Kidney epithelial cell (primary cell): ENCODE data around the gene ZCCHC9. TPM values are rescaled to one million over a fixed set of nuclear protein-coding genes. Genes with fewer than 3 reads are reported as not detected.
"Not testable (repeated sequence)": the region's sequence is repeated elsewhere in the genome, so short reads cannot be mapped to it uniquely, and the experiment has no call there.

Experiments used
- DNase-seq: peaks from one replicate; pipeline ENCODE4 v3.0.0-alpha.2; 2010; ENCODE audit warnings: low read depth
- H3K27me3 ChIP-seq: 2 replicates; pipeline ENCODE4 v1.6.0; 2011; ENCODE audit warnings: low read length; ENCODE audit not compliant: control insufficient read depth, insufficient read depth
- H3K36me3 ChIP-seq: 2 replicates; pipeline ENCODE4 v1.5.1; 2011; ENCODE audit warnings: low read length; ENCODE audit not compliant: control insufficient read depth, insufficient read depth
- H3K4me3 ChIP-seq: 2 replicates; pipeline ENCODE4 v1.5.1; 2011; ENCODE audit warnings: low read depth, mild to moderate bottlenecking, control low read depth, low read length
- total RNA-seq: library from RNA; depleted of rRNA; stranded (reverse); fragments of >200 nt; gene quantifications from 2 replicates; pipeline ENCODE4 v1.2.3, GENCODE V29; 2015
- TF ChIP-seq, protein P1 (sequence below): IDR thresholded peaks from 2 replicates; pipeline ENCODE4 v1.5.1; 2011; ENCODE audit warnings: mild to moderate bottlenecking, moderate library complexity, low read length, control low read depth, inconsistent platforms; ENCODE audit not compliant: insufficient read depth, poor library complexity, severe bottlenecking

ZCCHC9 gene
- total RNA-seq, 1 donor from 2014 or later: 18.8 TPM

- H3K4me3 ChIP-seq: no peak overlapping the region
- no peak for DNase-seq
- TF ChIP-seq, protein P1, sequence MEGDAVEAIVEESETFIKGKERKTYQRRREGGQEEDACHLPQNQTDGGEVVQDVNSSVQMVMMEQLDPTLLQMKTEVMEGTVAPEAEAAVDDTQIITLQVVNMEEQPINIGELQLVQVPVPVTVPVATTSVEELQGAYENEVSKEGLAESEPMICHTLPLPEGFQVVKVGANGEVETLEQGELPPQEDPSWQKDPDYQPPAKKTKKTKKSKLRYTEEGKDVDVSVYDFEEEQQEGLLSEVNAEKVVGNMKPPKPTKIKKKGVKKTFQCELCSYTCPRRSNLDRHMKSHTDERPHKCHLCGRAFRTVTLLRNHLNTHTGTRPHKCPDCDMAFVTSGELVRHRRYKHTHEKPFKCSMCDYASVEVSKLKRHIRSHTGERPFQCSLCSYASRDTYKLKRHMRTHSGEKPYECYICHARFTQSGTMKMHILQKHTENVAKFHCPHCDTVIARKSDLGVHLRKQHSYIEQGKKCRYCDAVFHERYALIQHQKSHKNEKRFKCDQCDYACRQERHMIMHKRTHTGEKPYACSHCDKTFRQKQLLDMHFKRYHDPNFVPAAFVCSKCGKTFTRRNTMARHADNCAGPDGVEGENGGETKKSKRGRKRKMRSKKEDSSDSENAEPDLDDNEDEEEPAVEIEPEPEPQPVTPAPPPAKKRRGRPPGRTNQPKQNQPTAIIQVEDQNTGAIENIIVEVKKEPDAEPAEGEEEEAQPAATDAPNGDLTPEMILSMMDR: no peak
- H3K27me3 ChIP-seq: no peaks in the 10 kb centered on the region
- H3K36me3 ChIP-seq: no peaks in the 10 kb centered on the region
These were observed 44.6 kb upstream of the ZCCHC9 start for GRCh38 chr5:81256766-81257165.

DNA sequence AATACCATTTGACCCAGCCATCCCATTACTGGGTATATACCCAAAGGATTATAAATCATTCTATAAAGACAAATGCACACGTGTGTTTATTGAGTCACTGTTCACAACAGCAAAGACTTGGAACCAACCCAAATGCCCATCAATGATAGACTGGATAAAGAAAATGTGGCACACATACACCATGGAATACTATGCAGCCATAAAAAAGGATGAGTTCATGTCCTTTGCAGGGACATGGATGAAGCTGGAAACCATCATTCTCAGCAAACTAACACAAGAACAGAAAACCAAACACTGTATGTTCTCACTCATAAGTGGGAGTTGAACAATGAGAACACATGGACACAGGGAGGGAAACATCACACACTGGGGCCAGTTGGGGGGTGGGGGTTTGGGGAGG, 38.6 kb upstream of the ZCCHC9 start:
- not testable (repeated sequence) for H3K27me3 ChIP-seq, DNase-seq, H3K4me3 ChIP-seq, H3K36me3 ChIP-seq

DNA sequence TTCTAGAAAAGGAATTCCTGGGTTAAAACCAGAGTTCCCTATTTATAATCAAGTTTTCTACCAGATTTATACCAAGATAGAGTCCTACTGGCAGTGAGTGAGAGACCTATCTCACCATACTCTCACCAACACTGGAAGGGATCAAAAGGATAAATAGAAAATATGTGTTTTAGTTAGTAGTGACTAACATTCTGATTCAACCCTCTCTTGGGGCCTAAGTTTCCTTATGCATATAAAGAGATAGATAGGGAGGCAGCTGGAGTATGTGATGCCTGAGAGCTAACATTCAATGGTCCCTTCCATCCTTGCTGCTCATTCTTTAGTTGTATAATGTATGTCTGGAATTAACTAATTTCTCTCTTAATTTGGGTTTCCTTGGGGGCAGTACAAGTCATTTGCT, 36.3 kb upstream of the ZCCHC9 start:
- Histone ChIP-seq H3K4me3 (no peak overlapping the region), H3K36me3 (no peaks in the 10 kb centered on the region), H3K27me3 (no peaks in the 10 kb centered on the region)
- no peak for DNase-seq
- TF ChIP-seq, protein P1: no peak

DNA sequence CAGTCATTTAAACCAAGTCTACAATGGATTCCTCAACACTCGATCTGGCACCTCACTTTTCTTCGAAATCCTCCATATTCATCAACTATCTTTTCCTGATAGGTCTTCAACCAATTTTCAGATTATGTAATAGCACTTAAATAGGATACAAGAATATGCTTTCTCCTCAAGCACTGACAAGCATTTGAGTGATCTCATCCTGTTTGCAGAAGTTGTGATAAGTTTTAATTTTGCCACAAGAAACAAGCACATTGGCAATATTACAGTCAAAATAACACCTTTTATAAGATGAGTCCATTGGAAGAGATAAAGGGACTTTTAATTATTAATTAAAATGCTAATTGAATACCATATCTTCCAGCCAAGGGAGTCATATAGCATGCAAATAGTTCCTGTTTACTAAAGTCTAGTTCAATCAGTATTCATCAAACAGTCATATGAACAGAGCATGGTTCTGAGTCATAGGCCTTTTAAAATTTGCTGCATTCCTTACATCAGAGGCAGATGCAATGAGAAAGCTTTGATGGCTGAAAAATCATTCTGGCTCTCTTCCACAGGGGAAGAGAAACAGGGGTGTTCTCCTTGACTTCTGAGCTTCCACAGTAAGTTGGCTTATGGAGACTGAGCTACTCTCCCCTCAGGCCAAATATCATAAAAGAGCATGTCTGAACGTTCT, 32.7 kb upstream of the ZCCHC9 start:
- H3K4me3 ChIP-seq: no peak overlapping the region
- no peaks in the 10 kb centered on the region for H3K27me3 ChIP-seq
- TF ChIP-seq, protein P1: no peak
- DNase-seq: peak; percentile 69
- no peaks in the 10 kb centered on the region for H3K36me3 ChIP-seq

- TF ChIP-seq, protein P1: no peak
- Histone ChIP-seq H3K27me3 (no peaks in the 10 kb centered on the region), H3K4me3 (no peak overlapping the region), H3K36me3 (no peaks in the 10 kb centered on the region)
- DNase-seq: no peak
These were observed 31.5 kb upstream of the ZCCHC9 start for GRCh38 chr5:81269751-81270393.

DNA sequence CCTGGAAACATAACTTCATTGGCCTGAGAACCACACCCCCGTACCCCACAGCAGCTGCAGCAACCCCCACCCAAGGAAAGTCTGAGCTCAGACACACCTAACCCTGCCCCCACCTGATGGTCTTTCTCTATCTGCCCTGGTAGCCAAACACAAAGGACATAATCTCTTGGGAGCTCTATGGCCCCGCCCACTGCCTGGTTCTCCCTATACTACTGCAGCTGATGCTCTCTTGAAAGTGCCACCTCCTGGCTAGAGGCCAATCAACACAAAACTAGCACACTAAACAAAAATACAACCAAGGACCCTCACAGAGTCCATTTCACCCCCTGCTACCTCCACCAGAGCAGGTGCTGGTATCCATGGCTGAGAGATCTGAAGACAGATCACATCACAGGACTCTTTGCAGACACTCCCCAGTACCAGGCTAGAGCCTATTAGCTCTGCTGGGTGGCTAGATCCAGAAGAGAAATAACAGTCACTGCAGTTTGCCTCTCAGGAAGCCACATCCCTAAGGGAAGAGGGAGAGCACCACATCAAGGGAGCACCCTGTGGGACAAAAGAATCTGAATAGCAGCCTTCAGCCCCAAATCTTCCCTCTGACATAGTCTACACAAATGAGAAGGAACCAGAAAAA, 30.9 kb upstream of the ZCCHC9 start:
- not testable (repeated sequence) for DNase-seq, H3K4me3 ChIP-seq, H3K27me3 ChIP-seq, H3K36me3 ChIP-seq
